NCI-H187 treated with DMSO at 0.1 percent for 48 hours (cell line): ENCODE measurements around the gene PRKCE.

Experiments
- DNase-seq: peaks from one replicate; lab custom pipeline; 2025; lab: John Stamatoyannopoulos, UW

PRKCE gene

DNA sequence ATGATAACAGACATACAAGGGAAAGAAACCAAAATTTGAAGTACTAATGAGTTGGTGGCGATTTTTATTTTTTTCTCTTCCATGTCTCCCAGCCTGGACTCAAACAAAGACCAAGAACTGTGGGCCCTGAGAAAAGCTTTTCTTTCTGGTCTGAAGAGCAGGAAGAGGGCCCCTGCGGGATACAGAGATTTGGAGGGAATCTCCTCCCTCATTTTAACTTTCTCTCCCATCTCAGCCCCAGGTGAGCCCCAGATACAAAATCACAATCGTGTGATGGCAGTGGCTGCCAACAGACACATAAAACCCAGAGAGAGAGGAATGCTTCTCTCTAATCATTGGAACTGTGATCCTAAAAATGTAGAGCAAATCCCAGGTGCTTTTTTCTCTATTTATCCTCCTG is 19.5 kb upstream of the PRKCE start:
- DNase-seq, result no peak

DNA sequence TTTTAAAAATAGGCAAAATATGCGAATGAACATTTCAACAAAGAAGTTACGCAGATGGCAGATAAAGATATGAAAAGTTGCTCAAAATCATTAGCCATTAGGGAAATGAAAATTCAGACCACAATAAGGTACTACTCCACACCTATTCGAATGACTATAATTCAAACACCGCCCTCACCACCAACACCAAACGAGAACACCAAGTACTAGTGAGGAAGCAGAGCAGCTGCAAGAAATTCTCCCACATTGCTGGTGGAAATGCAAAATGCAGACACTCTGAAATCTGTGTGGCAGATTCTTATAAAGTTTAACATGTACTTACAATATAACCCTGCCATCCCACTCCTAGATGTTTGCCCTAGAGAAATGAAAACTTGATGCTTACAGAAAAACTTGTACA is 17.3 kb upstream of the PRKCE start:
- DNase-seq, result no peak

DNA sequence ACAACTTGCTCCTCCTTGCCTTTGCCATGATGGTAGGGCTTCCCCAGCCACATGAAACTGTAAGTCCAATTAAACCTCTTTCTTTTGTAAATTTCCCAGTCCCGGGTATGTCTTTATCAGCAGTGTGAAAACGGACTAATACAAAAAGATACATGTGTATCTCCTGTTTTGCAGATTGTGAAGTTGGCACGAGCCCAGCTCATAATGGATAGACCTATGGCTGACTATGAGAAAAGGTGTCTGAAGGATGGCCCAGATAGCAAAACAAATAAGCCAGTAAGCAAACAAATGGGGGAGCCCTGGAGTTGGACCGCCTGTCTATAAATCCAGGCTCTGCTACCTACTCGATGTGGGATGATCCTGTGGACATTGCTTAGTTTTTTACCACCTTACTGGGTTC is 15.5 kb upstream of the PRKCE start:
- no peak for DNase-seq

DNA sequence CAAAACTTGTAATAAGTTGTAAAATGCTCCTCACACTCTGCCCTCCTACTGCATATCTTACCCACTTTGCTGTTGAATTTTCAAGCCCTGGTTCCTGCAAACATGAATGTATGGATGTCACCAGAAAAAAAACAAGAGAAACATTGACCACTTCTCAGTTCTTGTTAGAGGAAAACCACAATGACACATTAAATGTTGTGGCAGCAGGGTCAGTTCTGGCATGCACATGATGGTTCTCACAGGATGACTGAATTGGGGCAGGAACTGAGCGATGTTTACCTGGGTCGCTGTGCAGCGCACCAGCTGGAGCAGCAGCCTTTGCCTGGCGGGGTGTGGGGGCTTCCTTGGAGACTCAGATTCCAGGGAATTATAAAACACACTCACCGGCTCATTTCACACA is 14.0 kb upstream of the PRKCE start:
- DNase-seq, result no peak

DNA sequence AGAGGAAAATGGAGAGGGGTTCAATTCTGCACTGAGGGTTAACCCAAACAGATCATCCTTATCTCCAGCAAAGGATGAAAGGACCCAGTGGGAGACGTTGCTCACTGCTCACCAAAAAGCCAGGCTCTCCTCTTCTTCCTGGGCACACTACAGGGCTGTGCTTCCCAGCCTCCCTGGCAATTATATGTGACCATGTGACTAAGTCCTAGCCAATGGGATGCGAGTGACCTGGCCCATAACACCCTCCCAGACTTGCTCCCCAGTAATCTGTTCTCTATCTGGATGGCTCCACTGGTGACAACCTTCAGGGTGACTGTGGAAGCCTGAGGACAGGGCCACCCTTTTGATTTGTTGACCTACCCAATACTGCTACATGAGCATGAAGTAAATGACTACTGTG is 10.9 kb upstream of the PRKCE start:
- no peak for DNase-seq

DNA sequence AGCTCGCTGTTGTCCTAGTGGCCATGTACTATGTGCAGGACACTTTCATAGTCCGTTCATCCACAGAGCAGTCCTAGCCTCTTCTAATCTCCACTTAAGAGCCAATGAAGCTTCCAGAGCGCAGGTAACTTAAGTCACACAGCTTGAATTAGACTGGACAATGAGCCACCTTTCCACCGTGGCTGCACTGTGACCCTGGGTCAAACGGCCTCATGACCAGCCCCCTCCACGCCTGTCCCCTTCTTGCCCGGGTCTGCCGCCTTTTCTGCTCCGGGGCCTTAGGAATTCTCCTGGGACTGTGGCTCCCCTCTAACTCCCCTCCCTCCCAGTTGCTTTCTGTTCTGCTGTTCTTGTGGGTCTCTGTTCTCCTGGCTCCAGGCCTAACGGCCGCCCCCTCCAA is 8.4 kb upstream of the PRKCE start:
- no peak for DNase-seq

DNA sequence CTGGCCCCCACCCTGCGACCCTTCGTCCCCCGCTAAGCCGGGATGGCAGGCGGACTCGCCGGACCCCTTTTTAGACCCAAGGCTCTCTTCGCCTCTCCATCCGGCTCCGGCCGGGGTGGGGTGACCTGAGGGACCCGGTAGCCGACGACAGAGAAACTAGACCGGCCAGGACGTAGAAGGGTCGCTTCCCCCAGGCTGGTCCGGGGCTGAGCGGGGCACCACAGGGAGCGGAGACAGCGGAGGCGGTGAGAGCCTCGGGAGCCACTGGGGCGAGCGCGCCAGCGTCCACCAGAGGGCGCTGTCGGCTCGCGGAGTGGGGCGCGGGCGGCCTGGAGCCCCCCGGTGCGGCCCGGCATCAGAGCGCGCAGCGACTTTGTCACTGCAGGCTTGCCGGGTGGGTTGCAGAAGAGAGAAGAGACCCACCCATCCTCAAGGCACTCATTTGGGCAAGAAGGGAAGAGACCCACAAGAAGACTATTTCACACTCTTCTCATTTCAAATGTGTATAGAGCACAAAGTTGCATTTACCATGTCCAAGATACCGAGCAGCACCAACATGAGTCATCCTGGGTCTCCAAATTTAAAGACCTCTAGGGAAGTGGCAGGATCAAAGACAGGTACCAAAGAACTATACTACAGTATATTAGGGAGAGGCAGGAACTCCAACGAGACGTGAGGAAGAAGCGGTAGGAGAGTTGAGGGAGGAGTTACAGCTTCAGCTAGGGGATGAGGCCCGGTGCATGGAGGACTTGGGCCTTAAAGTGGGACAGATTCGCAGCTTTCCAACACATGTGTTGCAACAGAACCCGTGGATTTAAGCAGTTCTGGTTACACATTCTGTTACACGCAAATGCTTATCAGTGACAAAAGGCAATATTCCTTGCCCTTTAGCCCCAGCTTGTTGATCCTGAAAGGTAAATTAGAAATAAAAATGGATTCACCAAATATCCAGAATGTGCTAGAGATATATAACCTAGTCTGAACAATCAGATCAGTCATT is 7.6 kb upstream of the PRKCE start:
- no peak for DNase-seq

DNA sequence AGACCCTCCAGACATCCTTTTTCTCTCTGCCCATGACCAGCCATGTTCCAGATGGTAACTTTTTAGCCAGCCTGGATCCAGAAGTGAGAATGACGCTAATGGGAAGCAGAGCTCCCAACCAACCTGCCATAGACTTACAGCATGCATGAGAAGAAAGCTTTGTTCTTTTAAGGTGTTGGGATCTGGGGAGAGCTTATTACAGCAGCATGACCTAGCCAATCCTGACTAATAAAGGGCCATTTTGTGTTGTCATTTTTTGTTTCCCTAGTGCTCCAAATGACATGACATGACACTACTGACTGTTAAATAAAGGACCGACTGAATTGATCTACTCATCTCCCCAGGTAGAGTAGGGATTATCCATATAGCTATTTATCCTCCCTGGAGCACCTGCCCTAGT is 5.2 kb upstream of the PRKCE start:
- no peak for DNase-seq

DNA sequence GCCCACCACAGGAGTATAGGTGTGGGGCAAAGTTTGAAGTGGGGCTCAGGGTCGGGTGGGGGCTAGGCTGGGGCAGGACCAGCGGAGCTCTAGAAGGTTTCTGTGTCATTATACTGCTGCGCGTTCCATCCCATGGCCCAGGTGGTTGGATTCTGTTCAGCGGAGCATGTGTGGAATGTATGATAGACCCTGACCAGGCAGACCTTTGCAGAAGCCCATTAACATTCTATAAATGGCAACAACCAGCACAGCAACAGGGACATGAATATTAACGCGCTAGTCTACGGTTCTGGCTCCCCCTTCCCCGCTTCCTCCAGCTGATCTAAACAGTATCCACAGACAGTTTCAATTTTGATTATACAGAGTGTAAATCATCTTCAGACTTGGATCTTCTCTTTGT is 4.1 kb upstream of the PRKCE start:
- no peak for DNase-seq

DNA sequence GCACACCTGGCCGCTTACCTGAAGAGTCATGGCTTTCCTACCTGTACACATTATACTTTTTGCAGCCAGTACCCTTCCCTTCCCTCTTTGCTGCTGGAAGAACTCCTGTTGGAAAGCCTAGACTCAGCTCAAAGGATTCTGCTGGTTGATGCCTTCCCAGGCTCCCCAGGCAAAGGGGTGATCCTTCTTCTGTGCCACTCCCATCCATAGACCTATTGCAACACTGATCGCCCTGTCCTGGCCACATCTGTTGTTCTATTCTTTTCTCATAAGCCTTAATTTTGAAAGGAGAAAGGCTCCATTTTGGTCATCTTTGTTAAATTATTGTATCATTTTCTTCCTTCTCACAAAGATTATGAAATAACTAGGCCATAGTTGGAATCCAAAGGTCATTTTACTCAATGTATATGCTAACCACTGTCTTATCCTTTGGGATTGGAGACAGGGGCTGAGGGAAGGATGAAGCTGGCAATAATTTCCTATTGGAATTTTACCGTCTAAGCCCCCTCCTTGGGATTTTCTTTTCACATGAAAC is 3.4 kb upstream of the PRKCE start:
- DNase-seq, result no peak

DNA sequence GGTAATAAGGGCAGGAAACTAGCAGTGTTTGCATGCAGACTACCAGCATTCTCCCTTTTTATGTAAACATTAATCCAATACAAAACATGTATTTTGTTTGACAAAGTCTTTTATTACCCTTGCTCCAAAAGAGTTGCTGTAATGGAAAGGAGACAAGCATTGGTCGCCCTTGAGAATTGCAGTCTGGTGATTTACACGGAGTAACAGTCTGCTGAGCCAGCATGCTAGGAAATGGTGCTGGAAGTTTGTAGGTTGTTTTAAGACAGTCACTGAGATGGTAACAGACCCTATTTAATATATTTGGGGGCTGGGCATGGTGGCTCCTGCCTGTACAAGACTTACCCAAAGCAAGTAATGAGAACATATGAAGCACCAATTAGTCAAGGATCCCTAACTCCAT is 2.8 kb upstream of the PRKCE start:
- no peak for DNase-seq

DNA sequence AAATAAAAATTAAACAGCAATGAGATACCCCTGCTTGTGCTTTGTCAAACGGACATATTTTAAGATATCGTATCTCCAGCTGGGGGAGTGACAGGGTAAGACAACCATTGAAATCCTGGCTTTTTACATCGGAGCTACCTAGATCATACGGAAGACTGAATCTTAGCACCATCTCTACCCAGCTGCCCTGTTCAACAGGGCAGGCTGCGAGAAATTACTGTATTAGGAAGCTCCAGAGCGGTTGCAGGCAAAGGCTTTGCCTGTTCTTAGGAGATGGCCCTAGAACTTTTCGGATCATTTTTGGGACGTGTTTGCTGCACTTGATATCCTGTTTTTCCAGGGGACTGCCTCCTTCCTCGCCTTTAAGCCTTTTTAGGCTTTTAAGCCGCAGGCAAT is 2.0 kb upstream of the PRKCE start:
- no peak for DNase-seq

DNA sequence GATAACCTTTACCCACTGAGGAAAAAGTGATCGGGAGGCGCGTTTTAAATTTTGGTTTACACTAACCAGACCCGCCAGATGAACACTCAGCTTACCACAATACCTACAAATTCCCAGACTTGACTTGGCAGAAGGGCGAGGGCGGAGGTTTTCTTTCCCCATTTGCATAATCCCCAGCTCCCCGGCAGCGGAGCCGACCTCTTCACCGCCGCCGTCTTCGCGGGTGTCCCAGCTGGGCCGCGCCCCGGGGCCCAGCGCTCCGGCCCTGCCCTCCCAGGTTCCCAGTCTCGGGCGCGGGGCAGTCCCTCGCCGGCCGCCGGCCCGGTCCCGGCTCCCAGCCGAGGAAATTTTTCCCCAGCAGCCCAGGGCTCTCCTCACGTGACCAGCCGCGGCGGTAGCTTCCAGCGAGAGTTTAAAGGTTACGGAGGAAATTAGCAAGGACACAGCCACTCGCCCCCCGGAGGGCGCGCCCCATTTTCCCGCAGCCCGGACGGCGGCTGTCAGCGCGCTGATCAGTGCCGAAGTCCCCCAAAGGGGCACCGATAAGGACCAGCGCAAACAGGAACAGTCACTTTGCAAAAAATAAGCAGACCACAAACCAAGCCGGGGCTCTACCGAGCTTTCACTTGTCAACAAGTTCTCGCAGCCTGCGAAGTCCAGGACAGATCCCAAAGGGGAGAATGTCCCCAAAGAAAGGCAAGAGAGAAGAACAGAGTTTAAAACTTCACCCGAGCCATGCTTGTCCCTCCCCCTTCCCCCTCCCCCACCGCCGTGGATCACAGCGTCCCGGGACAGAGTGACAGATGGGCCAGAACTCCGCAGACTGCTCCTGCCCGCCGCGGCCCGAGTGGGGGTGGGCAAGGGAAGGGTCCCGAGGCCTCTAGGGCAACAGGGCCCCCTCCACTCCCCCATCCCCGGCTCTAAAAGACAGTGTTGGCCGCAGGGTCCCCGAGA is 1.3 kb upstream of the PRKCE start:
- DNase-seq, result no peak

DNA sequence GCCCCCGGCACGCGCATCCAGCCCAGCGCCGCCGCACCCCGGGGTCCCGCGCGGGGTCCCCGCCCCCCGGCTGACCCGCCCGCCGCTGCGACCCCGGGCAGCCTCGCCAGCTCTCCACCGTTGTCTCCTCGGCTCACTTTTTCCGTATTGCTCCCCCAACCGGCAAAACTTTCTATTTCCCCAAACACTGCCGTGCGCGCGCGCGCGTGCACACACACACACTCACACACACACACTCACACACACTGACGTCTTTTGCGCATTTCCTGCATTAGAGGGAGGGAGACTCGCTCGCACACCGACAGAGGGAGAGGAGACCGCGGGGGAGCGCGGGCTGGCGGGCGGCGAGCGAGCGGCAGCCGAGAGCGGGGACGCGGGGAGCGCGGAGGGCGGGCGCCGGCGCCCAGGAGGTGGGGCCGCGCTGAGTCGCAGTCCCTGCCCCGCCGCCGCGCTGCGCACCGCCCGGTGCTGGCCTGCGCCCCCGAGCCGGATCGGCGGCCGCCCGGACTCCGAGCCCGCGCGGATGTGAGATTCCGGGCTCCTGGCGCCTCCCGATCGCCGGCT is 542 bp upstream of the PRKCE start:
- no peak for DNase-seq

DNA sequence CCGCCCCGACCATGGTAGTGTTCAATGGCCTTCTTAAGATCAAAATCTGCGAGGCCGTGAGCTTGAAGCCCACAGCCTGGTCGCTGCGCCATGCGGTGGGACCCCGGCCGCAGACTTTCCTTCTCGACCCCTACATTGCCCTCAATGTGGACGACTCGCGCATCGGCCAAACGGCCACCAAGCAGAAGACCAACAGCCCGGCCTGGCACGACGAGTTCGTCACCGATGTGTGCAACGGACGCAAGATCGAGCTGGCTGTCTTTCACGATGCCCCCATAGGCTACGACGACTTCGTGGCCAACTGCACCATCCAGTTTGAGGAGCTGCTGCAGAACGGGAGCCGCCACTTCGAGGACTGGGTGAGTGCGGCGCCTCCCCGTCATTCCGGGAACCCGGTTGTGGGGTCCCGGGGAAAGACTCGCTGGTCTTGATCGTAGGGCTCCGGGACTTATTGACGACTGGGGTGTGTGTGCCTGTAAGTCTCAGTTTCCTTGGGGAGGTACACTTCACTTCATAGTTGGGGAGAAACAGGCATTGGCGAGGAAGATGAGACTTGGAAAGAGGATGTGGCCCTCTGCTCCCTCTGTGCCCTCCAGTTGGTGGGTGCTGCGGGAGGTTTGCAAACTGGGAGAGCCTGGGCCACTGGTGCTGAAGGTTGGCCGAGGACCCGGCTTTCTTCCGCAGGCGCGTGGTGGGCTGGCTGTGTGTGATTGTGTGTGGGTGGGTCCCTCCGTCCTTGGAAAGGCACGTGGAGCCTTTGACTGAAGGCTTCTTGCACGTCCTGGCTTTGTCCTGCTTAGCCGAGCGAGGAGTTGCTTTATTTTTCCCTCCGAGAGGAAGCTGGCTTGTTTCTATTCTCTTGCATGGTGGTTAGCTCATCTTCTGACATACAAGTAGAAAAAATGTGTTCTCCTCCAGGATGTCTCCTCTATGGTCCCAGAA is 886 bp downstream of the PRKCE start:
- no peak for DNase-seq

DNA sequence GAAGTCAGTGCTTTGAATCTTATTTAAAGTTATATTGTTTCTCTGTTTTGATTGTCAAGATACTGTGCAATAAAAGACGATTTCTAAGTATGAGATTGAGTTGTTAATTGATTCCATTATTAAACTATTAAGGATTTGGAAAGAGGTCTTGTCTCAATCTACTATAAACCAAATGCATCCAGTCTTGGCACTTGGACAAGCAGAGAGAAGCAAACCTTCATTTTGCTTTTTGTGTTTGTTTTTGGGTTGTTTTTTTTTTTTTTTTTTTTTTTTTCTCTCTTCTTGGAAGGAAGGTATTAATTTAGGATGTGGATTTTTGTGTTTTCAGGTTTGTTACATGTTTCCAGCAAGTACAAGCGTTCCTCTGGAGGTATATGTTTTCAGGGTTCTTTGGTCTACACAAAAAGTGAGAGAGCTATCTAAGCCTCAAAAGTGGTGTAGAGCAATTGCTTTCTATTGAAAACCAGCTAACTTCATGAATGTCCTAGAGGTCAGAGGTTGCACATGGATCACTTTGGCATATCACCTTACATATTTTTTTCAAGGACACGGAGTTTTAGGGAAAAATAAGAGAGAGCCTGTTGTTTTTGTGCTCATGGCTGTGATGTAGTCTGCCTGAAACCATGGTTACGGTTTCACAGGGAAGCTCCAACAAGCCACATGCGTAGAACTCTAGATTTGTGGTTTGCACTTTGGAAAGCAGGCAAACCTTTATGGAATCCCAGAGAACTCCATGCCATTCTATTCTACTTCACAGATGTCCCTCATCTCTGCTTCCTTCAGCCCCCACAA is 1.8 kb downstream of the PRKCE start:
- DNase-seq, result no peak

DNA sequence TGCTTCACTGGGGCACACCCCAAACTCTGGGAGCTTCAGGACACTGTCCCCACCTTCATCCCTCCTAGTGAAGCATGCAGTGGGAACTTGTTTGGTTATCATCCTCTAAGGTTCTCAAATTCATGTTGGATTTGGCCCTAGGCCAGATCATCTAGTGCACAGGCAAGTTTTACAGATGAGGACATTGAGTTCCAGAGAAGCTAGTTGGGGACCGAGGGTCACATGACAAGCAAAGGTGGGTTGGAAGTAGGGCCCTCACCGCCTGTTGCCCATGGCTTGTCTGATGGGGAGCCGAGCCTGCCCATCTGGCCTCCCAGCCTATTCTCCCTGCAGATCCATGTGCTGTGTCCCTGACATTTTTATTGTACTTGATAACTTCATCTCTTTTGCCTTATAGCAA is 2.8 kb downstream of the PRKCE start:
- no peak for DNase-seq

DNA sequence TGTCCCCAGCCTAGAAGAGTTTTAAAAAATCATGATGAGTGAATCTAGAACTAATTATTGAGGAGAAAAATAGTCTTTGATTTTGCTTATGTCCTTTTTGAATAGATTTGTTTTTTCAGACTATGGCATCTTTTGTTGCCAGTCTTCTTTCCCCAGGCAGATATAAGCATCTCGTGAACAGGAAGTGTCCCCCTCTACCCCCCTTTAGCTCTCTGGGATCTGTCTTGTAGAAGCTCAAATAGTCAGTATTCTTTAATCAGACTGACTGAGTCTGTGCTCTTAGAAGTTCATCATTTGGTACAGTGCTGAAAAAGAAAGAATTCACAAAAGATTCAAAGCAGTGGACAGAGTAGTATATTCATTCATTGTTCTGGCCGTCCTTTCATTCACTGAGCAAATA is 10.4 kb downstream of the PRKCE start:
- no peak for DNase-seq

DNA sequence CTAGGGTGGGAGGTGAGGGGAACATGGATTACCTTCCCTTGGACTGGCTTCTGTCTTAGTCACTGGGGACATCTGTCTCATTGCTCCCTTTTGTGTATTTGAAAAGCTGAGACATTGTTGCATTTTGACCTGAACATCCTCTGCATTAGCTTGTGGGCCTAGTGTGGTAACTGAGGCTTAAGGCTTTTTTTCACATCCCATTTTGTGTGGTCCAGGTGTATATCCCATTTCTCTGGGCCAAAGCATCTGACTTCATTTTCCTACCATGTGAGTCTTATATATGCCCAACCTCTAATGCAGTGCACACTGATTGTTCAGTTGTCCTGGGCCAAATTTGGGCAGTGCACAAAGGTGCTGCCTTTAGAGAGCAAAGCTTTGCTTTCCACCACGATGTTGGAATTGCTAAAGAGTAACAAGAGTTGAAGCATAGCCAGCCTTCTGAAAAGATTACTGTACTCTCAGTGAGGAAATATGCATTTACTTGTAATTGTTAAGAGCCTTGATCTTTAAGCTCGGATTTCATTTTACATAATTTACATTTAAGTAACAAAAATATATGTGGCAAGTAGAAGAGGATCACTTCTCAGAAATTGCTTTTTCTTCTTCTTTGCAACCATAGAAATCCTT is 13.3 kb downstream of the PRKCE start:
- DNase-seq, result no peak

DNA sequence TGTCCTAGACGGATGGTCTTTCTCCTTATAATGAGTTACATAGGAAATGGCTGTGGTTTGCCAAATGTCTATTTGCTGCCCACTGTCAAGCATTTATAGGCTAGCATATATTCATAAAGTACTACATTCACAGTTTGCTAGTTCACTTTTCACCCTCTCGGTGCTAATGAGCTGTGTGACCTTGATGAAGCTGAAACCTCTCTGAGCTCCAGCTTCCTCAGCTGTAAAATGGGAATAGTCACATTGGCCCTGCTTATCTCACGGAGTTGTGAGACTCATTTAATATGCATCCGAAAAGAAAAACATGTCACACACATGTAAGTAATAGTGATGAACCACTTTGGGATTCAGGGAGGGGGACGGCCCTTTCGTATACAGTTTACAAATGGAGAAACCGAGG is 17.0 kb downstream of the PRKCE start:
- no peak for DNase-seq
